Measurements from ENCODE around the gene BOK.
"Not testable (repeated sequence)": the region's sequence is repeated elsewhere in the genome, so short reads cannot be mapped to it uniquely, and the experiment has no call there.

The BOK gene

GRCh38 chr2:241574911-241575623, 16.5 kb downstream of the BOK start:
- DNase-seq = no peak

GRCh38 chr2:241575624-241576292, 17.2 kb downstream of the BOK start:
- no peak for DNase-seq

GRCh38 chr2:241576293-241576654, 17.7 kb downstream of the BOK start:
- no peak for DNase-seq

- no peak for DNase-seq
Measured at GRCh38 chr2:241577413-241578122, 19.0 kb downstream of the BOK start.

- DNase-seq = no peak
Measured at GRCh38 chr2:241579281-241579680, 20.7 kb downstream of the BOK start.

GRCh38 chr2:241582328-241582727, 23.8 kb downstream of the BOK start:
- DNase-seq = no peak

- DNase-seq = no peak
Measured at GRCh38 chr2:241582806-241583205, 24.3 kb downstream of the BOK start.

- no peak for DNase-seq
Measured at GRCh38 chr2:241584436-241584835, 25.9 kb downstream of the BOK start.

GRCh38 chr2:241586564-241587264, 28.2 kb downstream of the BOK start:
- DNase-seq = no peak

- not testable (repeated sequence) for DNase-seq
Measured at GRCh38 chr2:241589863-241590262, 31.3 kb downstream of the BOK start.

- not testable (repeated sequence) for DNase-seq
Measured at GRCh38 chr2:241590496-241591455, 32.2 kb downstream of the BOK start.

- no peak for DNase-seq
Measured at GRCh38 chr2:241592126-241592845, 33.7 kb downstream of the BOK start.

GRCh38 chr2:241593271-241593670, 34.7 kb downstream of the BOK start:
- DNase-seq = no peak

GRCh38 chr2:241595600-241596140, 37.1 kb downstream of the BOK start:
- DNase-seq = no peak

- DNase-seq = no peak
Measured at GRCh38 chr2:241597561-241597960, 39.0 kb downstream of the BOK start.

- no peak for DNase-seq
Measured at GRCh38 chr2:241598061-241598460, 39.5 kb downstream of the BOK start.

GRCh38 chr2:241598487-241598886, 39.9 kb downstream of the BOK start:
- no peak for DNase-seq

- DNase-seq = no peak
Measured at GRCh38 chr2:241599615-241600014, 41.1 kb downstream of the BOK start.

- DNase-seq = no peak
Measured at GRCh38 chr2:241601841-241602240, 43.3 kb downstream of the BOK start.

- DNase-seq = no peak
Measured at GRCh38 chr2:241602720-241603119, 44.2 kb downstream of the BOK start.

- no peak for DNase-seq
Measured at GRCh38 chr2:241603686-241604085, 45.1 kb downstream of the BOK start.
